ENCODE data around the gene ZNFX1. TPM values are rescaled to one million over a fixed set of nuclear protein-coding genes. Genes with fewer than 3 reads are reported as not detected.

The ZNFX1 gene
- total and polyA plus RNA-seq, 7 experiments from 2014 or later: 34.5 to 83.7 (median 62.2) TPM

- Histone ChIP-seq H3K27ac (ENCODE audit: low read depth, low read length) (no peak overlapping the region), H3K27me3 (ENCODE audit: control insufficient read depth in 2 of 2, insufficient read depth in 2 of 2, low read length in 2 of 2) (no peaks in the 10 kb centered on the region), H3K4me1 (ENCODE audit: control insufficient read depth in 2 of 2, insufficient read depth in 2 of 2, low read length in 2 of 2) (peaks cover 25 to 38% of the 10 kb centered on the region in 2 donors), H3K9me3 (ENCODE audit: control insufficient read depth in 2 of 3, low read length in 3 of 3) (peaks cover 20 to 87% (median 51%) of the 10 kb centered on the region in 3 experiments), H3K36me3 (ENCODE audit: control insufficient read depth in 2 of 3, insufficient read depth in 3 of 3, low read length in 3 of 3) (peaks cover 75 to 100% (median 79%) of the 10 kb centered on the region in 3 experiments), H3K4me3 (ENCODE audit: low read length) (no peak overlapping the region)
- intact Hi-C loops (cut with micrococcal nuclease): no loop called here
- Mint-ChIP-seq H3K4me1 (peaks cover 32 to 77% (median 56%) of the 10 kb centered on the region in 7 donors), H3K4me3 (peak overlapping the region in 4 of 10 donors; percentile 45 to 97 (median 76)), H3K27ac (peak overlapping the region in 3 of 9 donors; percentile 10 to 56 (median 41)), H3K9me3 (peaks cover 27 to 99% (median 81%) of the 10 kb centered on the region in 11 donors), H3K27me3 (no peaks in the 10 kb centered on the region), H3K36me3 (peaks cover 73 to 100% (median 99%) of the 10 kb centered on the region in 5 donors)
- DNase-seq (no peak), ATAC-seq (no peak)
- POLR2A ChIA-PET: interaction anchor here (0.7 to 1.2 kb wide), 2 partner anchors 9 to 18 kb away, joined by 3 read pairs; no protein-coding TSS in a partner anchor
- CTCF ChIA-PET: no interaction called here
Measured at GRCh38 chr20:49284818-49285217, 7.0 kb upstream of the ZNFX1 start.

- peaks cover 77 to 100% (median 78%) of the 10 kb centered on the region in 3 experiments for H3K36me3 ChIP-seq (ENCODE audit: control insufficient read depth in 2 of 3, insufficient read depth in 3 of 3, low read length in 3 of 3)
- ChIA-PET POLR2A (interaction anchor here (0.5 to 1.9 kb wide), 4 partner anchors 11 to 1924 kb away, joined by 3 to 6 read pairs (median 4); no protein-coding TSS in a partner anchor), CTCF (no interaction called here)
- peaks cover 27 to 46% of the 10 kb centered on the region in 2 donors for H3K4me1 ChIP-seq (ENCODE audit: control insufficient read depth in 2 of 2, insufficient read depth in 2 of 2, low read length in 2 of 2)
- H3K4me1 Mint-ChIP-seq: peaks cover 40 to 77% (median 64%) of the 10 kb centered on the region in 7 donors
- H3K27me3 ChIP-seq (ENCODE audit: control insufficient read depth in 2 of 2, insufficient read depth in 2 of 2, low read length in 2 of 2): no peaks in the 10 kb centered on the region
- H3K27ac Mint-ChIP-seq: peak overlapping the region in 8 of 9 donors; percentile 16 to 83 (median 51)
- peak overlapping the region; percentile 3 to 100 (median 78) for H3K4me3 Mint-ChIP-seq
- ATAC-seq (no peak), DNase-seq (no peak)
- no peak overlapping the region for H3K27ac ChIP-seq (ENCODE audit: low read depth, low read length)
- H3K9me3 Mint-ChIP-seq: peaks cover 27 to 100% (median 82%) of the 10 kb centered on the region in 11 donors
- H3K36me3 Mint-ChIP-seq: peaks cover 69 to 100% (median 99%) of the 10 kb centered on the region in 5 donors
- H3K27me3 Mint-ChIP-seq: no peaks in the 10 kb centered on the region
- H3K9me3 ChIP-seq (ENCODE audit: control insufficient read depth in 2 of 3, low read length in 3 of 3): peaks cover 20 to 89% (median 51%) of the 10 kb centered on the region in 3 experiments
- no peak overlapping the region for H3K4me3 ChIP-seq (ENCODE audit: low read length)
- intact Hi-C loops (cut with micrococcal nuclease): no loop called here
Measured at GRCh38 chr20:49283703-49284625, 6.1 kb upstream of the ZNFX1 start.

- DNase-seq: no peak
- H3K4me1 Mint-ChIP-seq: peaks cover 40 to 82% (median 69%) of the 10 kb centered on the region in 7 donors
- H3K36me3 ChIP-seq (ENCODE audit: control insufficient read depth in 2 of 3, insufficient read depth in 3 of 3, low read length in 3 of 3): peaks cover 70 to 93% (median 72%) of the 10 kb centered on the region in 3 experiments
- peak overlapping the region; percentile 12 to 100 (median 78) for H3K4me3 Mint-ChIP-seq
- ChIA-PET POLR2A (interaction anchor here (0.9 to 1.9 kb wide), 5 partner anchors 10 to 234 kb away, joined by 3 to 6 read pairs (median 3); partner anchors contain the start of gene DDX27), CTCF (no interaction called here)
- H3K27me3 ChIP-seq (ENCODE audit: control insufficient read depth in 2 of 2, insufficient read depth in 2 of 2, low read length in 2 of 2): no peaks in the 10 kb centered on the region
- H3K27ac Mint-ChIP-seq: peak overlapping the region in 7 of 9 donors; percentile 12 to 83 (median 56)
- H3K4me3 ChIP-seq (ENCODE audit: low read length): peak overlapping the region; percentile 28
- H3K27me3 Mint-ChIP-seq: peaks cover 0 to 4% (median 0%) of the 10 kb centered on the region in 5 donors
- no peak overlapping the region for H3K27ac ChIP-seq (ENCODE audit: low read depth, low read length)
- intact Hi-C loops (cut with micrococcal nuclease): no loop called here
- peaks cover 27 to 100% (median 82%) of the 10 kb centered on the region in 11 donors for H3K9me3 Mint-ChIP-seq
- peak; percentile 12 for ATAC-seq
- peaks cover 20 to 85% (median 51%) of the 10 kb centered on the region in 3 experiments for H3K9me3 ChIP-seq (ENCODE audit: control insufficient read depth in 2 of 3, low read length in 3 of 3)
- peaks cover 62 to 100% (median 94%) of the 10 kb centered on the region in 5 donors for H3K36me3 Mint-ChIP-seq
- peaks cover 27 to 48% of the 10 kb centered on the region in 2 donors for H3K4me1 ChIP-seq (ENCODE audit: control insufficient read depth in 2 of 2, insufficient read depth in 2 of 2, low read length in 2 of 2)
Measured at GRCh38 chr20:49283176-49283702, 5.4 kb upstream of the ZNFX1 start.

- POLR2A ChIA-PET: interaction anchor here (1.2 to 1.9 kb wide), 4 partner anchors 10 to 64 kb away, joined by 3 to 6 read pairs (median 4); partner anchors contain the start of gene DDX27
- Mint-ChIP-seq H3K9me3 (peaks cover 27 to 95% (median 76%) of the 10 kb centered on the region in 11 donors), H3K4me1 (peaks cover 40 to 78% (median 68%) of the 10 kb centered on the region in 7 donors), H3K27ac (peak overlapping the region in 5 of 9 donors; percentile 40 to 83 (median 56)), H3K36me3 (peaks cover 56 to 94% (median 89%) of the 10 kb centered on the region in 5 donors), H3K27me3 (peaks cover 0 to 4% (median 0%) of the 10 kb centered on the region in 5 donors), H3K4me3 (peak overlapping the region in 7 of 10 donors; percentile 45 to 100 (median 93))
- Histone ChIP-seq H3K4me3 (ENCODE audit: low read length) (peak overlapping the region; percentile 28), H3K4me1 (ENCODE audit: control insufficient read depth in 2 of 2, insufficient read depth in 2 of 2, low read length in 2 of 2) (peaks cover 27 to 48% of the 10 kb centered on the region in 2 donors), H3K36me3 (ENCODE audit: control insufficient read depth in 2 of 3, insufficient read depth in 3 of 3, low read length in 3 of 3) (peaks cover 65 to 90% (median 72%) of the 10 kb centered on the region in 3 experiments), H3K27me3 (ENCODE audit: control insufficient read depth in 2 of 2, insufficient read depth in 2 of 2, low read length in 2 of 2) (no peaks in the 10 kb centered on the region), H3K9me3 (ENCODE audit: control insufficient read depth in 2 of 3, low read length in 3 of 3) (peaks cover 20 to 79% (median 51%) of the 10 kb centered on the region in 3 experiments), H3K27ac (ENCODE audit: low read depth, low read length) (no peak overlapping the region)
- CTCF ChIA-PET: no interaction called here
- no peak for ATAC-seq
- DNase-seq: no peak
- intact Hi-C loops (cut with micrococcal nuclease): no loop called here
Measured at GRCh38 chr20:49282584-49283171, 4.8 kb upstream of the ZNFX1 start.

GRCh38 chr20:49281913-49282467 lies 4.1 kb upstream of the ZNFX1 start:
- peaks cover 49 to 92% (median 82%) of the 10 kb centered on the region in 5 donors for H3K36me3 Mint-ChIP-seq
- no peak for ATAC-seq

More at GRCh38 chr20:49281913-49282467, 4.1 kb upstream of the ZNFX1 start:
- Mint-ChIP-seq H3K9me3 (peaks cover 21 to 89% (median 69%) of the 10 kb centered on the region in 11 donors), H3K4me3 (peak overlapping the region; percentile 26 to 100 (median 80)), H3K27ac (peak overlapping the region in 4 of 9 donors; percentile 18 to 56 (median 43)), H3K27me3 (peaks cover 0 to 4% (median 0%) of the 10 kb centered on the region in 5 donors), H3K4me1 (peaks cover 43 to 73% (median 69%) of the 10 kb centered on the region in 7 donors)
- Histone ChIP-seq H3K4me3 (ENCODE audit: low read length) (peak overlapping the region; percentile 28), H3K27ac (ENCODE audit: low read depth, low read length) (no peak overlapping the region), H3K9me3 (ENCODE audit: control insufficient read depth in 2 of 3, low read length in 3 of 3) (peaks cover 20 to 72% (median 46%) of the 10 kb centered on the region in 3 experiments), H3K27me3 (ENCODE audit: control insufficient read depth in 2 of 2, insufficient read depth in 2 of 2, low read length in 2 of 2) (no peaks in the 10 kb centered on the region), H3K36me3 (ENCODE audit: control insufficient read depth in 2 of 3, insufficient read depth in 3 of 3, low read length in 3 of 3) (peaks cover 58 to 90% (median 67%) of the 10 kb centered on the region in 3 experiments), H3K4me1 (ENCODE audit: control insufficient read depth in 2 of 2, insufficient read depth in 2 of 2, low read length in 2 of 2) (peaks cover 27 to 48% of the 10 kb centered on the region in 2 donors)
- DNase-seq: no peak
- ChIA-PET CTCF (no interaction called here), POLR2A (interaction anchor here (1.2 to 2.0 kb wide), 5 partner anchors 9 to 235 kb away, joined by 3 to 7 read pairs (median 4); partner anchors contain the start of genes CSE1L and DDX27)
- intact Hi-C loops (cut with micrococcal nuclease): no loop called here

Data from naive thymus-derived CD4-positive, alpha-beta T cell (primary cell).